Rectal smooth muscle tissue (tissue), 1 donor: ENCODE data around the gene RIOK2.

Source experiments
- H3K27ac ChIP-seq: one replicate; pipeline ENCODE4 v1.7.0; 2013; ENCODE audit warnings: low read depth, low read length, inconsistent platforms
- H3K27me3 ChIP-seq: one replicate; pipeline ENCODE4 v1.7.0; 2013; ENCODE audit warnings: low read length; ENCODE audit not compliant: control insufficient read depth, insufficient read depth
- H3K36me3 ChIP-seq: one replicate; pipeline ENCODE4 v1.7.0; 2013; ENCODE audit warnings: low read length; ENCODE audit not compliant: control insufficient read depth, insufficient read depth
- H3K4me1 ChIP-seq: one replicate; pipeline ENCODE4 v1.7.0; 2013; ENCODE audit warnings: low read length; ENCODE audit not compliant: control insufficient read depth, insufficient read depth
- H3K4me3 ChIP-seq: one replicate; pipeline ENCODE4 v1.7.0; 2013; ENCODE audit warnings: low read length
- H3K9ac ChIP-seq: one replicate; pipeline ENCODE4 v1.7.0; 2013; ENCODE audit warnings: low read length

Gene RIOK2

DNA sequence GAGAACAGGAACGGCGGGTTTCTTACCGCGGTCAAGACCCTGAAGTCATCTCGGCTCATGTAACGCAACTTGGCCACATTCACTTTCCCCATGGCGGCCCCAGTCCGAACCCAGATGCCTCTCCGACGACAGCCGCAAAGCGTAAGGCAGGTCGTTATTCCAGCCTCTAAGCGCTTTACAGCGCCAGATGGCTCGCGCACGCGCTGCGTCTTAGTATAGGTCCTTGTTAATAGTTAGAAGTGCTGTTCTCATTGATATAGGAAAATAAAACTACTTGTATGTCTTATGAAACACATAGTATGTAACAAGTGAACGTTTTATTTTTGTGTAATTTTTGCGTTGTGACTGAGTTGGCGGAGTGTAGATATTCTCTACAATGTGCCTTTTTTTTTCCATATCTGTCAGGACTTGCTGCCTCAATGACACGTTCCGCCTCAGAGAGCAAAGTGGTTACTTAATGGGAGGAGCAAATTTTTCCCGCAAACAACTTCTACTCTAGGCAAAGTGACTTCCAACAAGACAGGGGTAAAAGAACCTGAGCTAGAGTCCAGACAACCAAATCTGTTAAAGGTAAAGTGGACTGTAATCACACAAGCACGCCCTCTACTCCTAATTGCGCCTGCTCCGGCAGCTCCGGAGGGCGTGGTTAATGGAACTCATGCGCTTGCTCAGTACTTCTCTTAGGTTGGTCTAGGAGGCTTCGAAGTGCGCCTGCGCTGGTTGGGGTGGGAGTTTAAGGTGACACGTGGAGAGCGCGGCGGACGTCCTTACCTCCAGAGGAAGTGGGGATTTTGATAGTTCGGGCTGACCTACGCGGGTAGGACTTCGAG, at the start of gene RIOK2:
Gene RIOK2, minus strand, starts transcription at position 148 of the 830 bp plus-strand sequence. Its CDS starts 56 bp downstream, at position 92.
- peak within 1 kb of the TSS; percentile 96 for H3K27ac ChIP-seq
- peak within 1 kb of the TSS; percentile 98 for H3K9ac ChIP-seq
- H3K4me1 ChIP-seq = peaks cover 11% of the 10 kb centered on the region
- peak within 1 kb of the TSS; percentile 98 for H3K4me3 ChIP-seq
- H3K36me3 ChIP-seq = peaks cover 5% of the 10 kb centered on the region
- H3K27me3 ChIP-seq = no peaks in the 10 kb centered on the region

DNA sequence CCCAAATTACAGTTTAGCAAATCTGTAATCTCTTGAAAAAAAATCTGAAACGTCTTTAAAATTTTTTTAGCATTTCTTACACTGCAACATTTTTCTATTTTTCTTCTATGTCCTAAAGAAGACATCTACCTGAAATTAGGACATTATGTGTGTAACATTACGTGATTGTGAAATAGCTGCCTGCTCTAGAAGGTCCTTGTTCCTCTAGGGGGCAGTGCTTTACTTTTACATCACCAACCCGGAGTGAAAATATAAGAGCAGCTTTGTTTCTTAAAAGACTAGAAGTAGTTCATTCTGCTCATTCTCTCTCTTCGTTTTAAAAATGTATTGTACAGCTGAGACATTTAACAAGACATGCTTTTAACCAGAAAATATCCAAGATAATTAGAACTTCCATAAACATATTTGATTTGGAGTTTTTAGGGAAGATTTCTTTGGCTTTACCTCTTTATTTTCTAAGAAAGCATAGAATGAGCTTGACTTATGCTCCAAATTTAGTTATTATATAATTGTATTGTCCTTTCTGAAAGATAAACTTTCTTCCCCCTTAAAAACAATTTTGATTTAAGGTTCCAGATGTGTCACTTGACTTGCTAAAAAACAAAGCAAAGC, 48.1 kb upstream of the RIOK2 start:
- H3K4me3 ChIP-seq = no peak overlapping the region
- H3K4me1 ChIP-seq = no peaks in the 10 kb centered on the region
- H3K36me3 ChIP-seq = no peaks in the 10 kb centered on the region
- H3K9ac ChIP-seq = no peak overlapping the region
- H3K27me3 ChIP-seq = no peaks in the 10 kb centered on the region
- no peak overlapping the region for H3K27ac ChIP-seq

DNA sequence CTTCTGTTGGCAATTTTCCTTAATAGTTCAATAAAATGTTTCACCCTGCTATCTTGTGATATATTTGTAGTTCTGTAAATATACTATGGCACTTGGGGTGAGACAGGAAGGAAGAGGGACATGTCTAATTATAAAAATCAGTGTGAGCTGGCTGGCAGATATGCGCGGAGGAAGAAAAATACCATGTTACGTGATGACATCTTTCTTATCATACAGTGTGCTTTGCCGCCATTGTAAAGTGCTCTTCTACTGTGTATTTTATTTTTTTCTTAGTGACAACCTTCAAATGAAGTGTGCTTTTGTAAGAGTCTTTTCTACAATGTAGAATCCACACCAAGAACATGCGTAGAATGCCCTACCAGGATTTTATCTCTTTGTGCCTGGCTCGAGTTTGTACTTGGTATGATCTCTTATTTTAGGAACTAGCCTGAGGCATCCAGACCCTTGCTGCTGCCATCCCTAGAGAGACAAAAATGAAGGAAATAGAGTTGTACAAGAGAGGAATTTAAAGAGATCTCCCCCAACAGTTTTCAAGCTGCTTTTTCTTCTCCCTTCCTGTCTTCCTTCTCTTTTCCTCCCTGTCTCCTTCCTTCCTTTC, 46.7 kb upstream of the RIOK2 start:
- Histone ChIP-seq H3K27ac (no peak overlapping the region), H3K27me3 (no peaks in the 10 kb centered on the region), H3K4me1 (no peaks in the 10 kb centered on the region), H3K9ac (no peak overlapping the region), H3K4me3 (no peak overlapping the region), H3K36me3 (no peaks in the 10 kb centered on the region)

DNA sequence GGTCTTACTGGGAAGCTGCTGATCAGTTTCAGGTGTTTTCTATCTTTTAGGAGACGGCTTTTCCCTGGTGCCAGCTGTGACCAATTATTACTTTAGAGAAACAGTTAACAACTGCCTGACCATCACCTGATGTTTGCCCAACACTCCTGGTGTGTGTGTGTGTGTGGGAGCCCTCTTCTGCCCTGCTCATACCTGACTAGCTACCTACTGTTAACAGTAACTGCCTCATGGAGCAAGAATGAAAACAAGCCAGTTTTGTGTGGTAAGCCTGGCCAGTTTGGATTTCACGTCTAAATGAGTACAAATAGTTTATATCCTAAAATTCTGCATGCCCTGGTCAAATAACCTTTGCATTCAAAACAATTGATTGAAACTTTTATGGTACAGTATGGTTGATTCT, 46.1 kb upstream of the RIOK2 start:
- H3K4me3 ChIP-seq = no peak overlapping the region
- no peaks in the 10 kb centered on the region for H3K4me1 ChIP-seq
- H3K36me3 ChIP-seq = no peaks in the 10 kb centered on the region
- H3K27me3 ChIP-seq = no peaks in the 10 kb centered on the region
- H3K27ac ChIP-seq = no peak overlapping the region
- no peak overlapping the region for H3K9ac ChIP-seq

DNA sequence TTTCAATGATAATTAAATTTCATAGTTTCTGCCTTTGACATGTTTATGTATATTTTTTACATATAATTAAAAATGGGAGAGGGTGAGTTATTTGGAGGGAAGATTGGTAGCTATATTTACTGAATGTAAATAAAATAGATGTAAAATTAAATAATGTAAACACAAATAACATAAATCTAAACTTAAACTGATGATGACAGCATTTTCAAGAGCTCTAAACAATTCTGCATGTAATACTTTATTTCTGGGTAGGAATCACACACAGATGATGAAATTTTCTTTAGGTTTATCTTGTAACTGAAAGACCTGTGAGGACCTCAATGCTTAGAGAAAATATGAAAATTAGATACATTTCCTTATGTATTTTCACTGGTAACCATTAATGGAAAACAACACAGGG, 42.2 kb upstream of the RIOK2 start:
- no peaks in the 10 kb centered on the region for H3K4me1 ChIP-seq
- no peak overlapping the region for H3K4me3 ChIP-seq
- H3K9ac ChIP-seq = no peak overlapping the region
- H3K36me3 ChIP-seq = no peaks in the 10 kb centered on the region
- no peak overlapping the region for H3K27ac ChIP-seq
- H3K27me3 ChIP-seq = no peaks in the 10 kb centered on the region

DNA sequence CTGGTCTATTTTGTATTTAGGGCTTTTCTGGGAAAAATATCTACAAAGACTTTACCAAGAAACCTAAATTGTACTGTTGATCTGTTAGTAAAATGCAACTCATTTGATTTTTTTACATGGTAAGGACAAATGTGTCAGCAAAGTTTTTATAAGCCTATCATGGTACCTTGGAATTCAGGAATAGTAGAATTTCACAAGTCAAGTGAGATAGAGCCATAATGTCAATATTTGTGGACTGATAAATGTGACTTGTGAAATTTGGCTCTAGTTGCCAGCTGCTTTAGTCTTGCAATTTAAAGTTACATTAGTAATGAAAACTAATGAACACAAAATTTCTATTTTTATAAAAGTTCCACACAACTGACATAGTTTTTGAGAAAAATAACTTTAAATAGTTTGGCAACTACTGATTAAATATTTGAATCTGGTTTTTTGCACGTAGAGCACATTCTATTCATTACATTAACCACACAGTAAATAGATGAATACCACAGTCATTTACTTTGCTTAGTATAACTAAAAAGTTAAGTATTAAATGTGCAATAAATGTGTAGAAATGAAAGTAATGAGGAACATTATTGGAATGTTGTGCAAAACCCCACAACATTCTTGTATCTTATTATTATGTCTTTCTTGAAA, 41.2 kb upstream of the RIOK2 start:
- Histone ChIP-seq H3K9ac (no peak overlapping the region), H3K4me3 (no peak overlapping the region), H3K27me3 (no peaks in the 10 kb centered on the region), H3K27ac (no peak overlapping the region), H3K36me3 (no peaks in the 10 kb centered on the region), H3K4me1 (no peaks in the 10 kb centered on the region)

DNA sequence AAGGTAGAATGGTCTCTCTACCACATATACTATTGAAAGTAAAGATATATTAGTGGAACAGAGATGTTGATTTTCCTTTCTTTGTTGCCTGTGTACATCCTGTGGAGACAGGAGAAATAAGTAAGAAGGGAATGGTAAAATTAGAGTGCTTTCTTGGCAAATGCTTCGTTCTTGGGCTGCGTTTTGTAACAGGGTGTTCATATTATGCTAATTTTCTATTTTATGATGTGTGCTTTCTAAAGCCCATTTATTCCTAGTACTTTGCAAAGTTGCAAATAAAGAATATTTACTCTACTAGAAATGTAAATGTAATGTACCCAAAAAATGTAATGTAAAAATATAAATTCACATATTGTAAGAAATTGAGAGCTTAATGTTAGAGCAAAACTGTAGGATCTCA, 40.5 kb upstream of the RIOK2 start:
- no peaks in the 10 kb centered on the region for H3K27me3 ChIP-seq
- no peak overlapping the region for H3K4me3 ChIP-seq
- no peak overlapping the region for H3K27ac ChIP-seq
- H3K9ac ChIP-seq = no peak overlapping the region
- no peaks in the 10 kb centered on the region for H3K4me1 ChIP-seq
- no peaks in the 10 kb centered on the region for H3K36me3 ChIP-seq

DNA sequence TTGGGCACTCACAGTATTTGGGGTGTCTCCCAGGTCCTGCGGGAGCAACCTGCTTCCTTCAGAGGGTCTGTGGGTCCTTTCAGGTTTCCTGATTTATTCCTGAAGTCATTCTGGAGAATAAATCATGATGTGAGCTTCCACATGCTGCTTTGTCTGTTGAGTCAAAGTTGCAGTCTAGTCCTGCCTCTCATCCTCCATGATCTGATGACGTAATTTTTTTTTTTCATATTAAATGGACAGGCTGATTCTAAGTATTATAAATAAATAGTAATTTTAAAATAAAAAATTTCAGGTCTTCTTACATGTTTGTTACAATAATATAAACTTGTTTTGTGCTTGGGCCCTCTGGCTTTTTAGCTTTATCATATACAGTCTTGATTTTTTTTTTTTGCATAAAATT, 26.3 kb upstream of the RIOK2 start:
- Histone ChIP-seq H3K27me3 (no peaks in the 10 kb centered on the region), H3K4me1 (no peaks in the 10 kb centered on the region), H3K4me3 (no peak overlapping the region), H3K27ac (no peak overlapping the region), H3K9ac (no peak overlapping the region), H3K36me3 (no peaks in the 10 kb centered on the region)

DNA sequence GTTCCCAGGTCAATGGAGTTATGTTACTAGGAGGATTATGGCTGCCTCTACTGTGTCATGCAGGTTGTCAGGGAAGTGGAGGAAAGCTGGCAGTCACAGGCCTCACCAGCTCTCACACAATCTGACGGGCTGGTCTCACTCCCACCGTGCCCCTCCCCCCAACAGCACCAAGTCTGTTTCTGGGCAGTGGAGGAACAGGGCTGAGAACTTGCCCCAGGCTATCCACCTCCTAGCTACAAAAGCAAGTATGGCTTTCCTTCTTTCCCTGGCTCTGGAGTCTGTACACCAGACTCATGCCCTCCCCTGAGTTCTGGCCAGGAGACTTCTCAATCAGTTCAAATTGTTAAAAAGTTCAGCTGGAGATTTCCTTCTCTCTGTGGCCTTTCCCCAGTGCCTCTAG, 25.7 kb upstream of the RIOK2 start:
- no peak overlapping the region for H3K4me3 ChIP-seq
- no peaks in the 10 kb centered on the region for H3K27me3 ChIP-seq
- H3K36me3 ChIP-seq = no peaks in the 10 kb centered on the region
- no peaks in the 10 kb centered on the region for H3K4me1 ChIP-seq
- no peak overlapping the region for H3K9ac ChIP-seq
- H3K27ac ChIP-seq = no peak overlapping the region

DNA sequence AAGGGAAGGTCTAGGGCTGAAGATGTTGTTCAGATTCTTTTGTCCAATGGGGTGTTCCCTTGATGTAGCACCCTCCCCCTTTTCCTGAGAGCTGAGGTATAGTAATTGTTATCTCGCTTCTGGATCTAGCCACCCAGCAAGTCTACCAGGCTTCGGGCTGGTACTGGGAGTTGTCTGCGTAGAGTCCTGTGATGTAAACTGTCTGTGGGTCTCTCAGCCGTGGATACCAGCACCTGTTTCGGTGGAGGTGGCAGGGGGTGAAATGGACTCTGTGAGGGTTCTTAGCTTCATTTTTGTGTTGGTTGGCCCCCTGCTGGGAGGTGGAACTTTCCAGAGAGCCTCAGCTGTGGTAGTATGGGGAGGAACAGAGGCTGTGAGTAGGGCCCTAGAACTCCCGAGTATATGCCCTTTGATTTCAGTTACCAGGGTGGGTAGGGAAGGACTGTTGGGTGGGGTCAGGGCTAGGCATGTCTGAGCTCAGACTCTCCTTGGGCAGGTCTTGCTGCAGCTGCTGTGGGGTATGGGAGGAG, 25.2 kb upstream of the RIOK2 start:
- no peaks in the 10 kb centered on the region for H3K27me3 ChIP-seq
- no peak overlapping the region for H3K27ac ChIP-seq
- no peak overlapping the region for H3K4me3 ChIP-seq
- H3K36me3 ChIP-seq = no peaks in the 10 kb centered on the region
- no peaks in the 10 kb centered on the region for H3K4me1 ChIP-seq
- no peak overlapping the region for H3K9ac ChIP-seq

DNA sequence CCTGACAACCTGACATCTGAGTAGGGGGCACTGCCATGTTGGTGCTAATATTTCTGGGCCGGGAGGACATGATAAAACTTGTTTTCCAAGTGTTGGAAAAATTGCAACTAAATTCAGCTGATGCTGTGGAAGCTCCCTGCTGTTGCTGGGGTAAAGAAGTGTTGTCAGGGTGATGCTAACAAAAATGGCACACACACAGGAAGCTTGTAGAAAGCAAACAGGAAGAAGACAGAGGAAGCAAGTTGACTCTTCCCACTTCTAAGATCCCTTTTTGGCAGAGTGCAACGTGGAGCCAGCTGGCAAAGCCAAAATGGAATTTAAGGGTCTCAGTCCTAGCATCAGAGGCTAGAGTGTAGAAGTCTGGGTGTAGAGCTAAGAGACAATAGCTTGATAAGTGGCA, 11.3 kb upstream of the RIOK2 start:
- no peaks in the 10 kb centered on the region for H3K27me3 ChIP-seq
- no peak overlapping the region for H3K27ac ChIP-seq
- no peaks in the 10 kb centered on the region for H3K36me3 ChIP-seq
- H3K4me3 ChIP-seq = no peak overlapping the region
- no peaks in the 10 kb centered on the region for H3K4me1 ChIP-seq
- H3K9ac ChIP-seq = no peak overlapping the region

DNA sequence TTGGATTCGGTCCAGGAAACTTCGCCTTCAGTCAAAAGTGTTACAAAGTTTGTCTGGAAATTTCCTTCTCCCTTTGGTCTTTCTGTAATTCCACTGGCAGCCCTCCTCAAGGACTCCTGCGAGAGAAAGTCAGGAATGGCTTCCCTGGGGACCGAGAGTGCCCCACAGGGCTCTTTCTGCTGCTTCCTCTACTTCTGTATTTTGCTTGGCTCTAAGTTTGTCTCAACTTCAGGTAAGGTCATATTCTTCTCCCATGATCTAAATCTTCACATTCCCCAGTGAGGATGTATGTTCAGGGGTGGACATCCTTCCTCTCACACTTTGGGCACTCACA, 10.3 kb upstream of the RIOK2 start:
- Histone ChIP-seq H3K9ac (no peak overlapping the region), H3K36me3 (no peaks in the 10 kb centered on the region), H3K4me3 (no peak overlapping the region), H3K27me3 (no peaks in the 10 kb centered on the region), H3K4me1 (no peaks in the 10 kb centered on the region), H3K27ac (no peak overlapping the region)
